Gastroesophageal sphincter (tissue), 4 donors: Measurements from ENCODE around the gene CYP4F12. TPM values are rescaled to one million over a fixed set of nuclear protein-coding genes. Genes with fewer than 3 reads are reported as not detected.

Experiments used
- ATAC-seq: fragments of 150-250 bp; one replicate; pipeline ENCODE4 v1.9.1; 2016; ENCODE audit warnings: mild to moderate bottlenecking, moderate library complexity
- H3K27ac ChIP-seq, 4 donors: fragments of 200-600 bp; sonication (generic) in 3 of 4; 1 replicate in 3 of 4; 2 replicates in 1 of 4; pipeline ENCODE4 v1.5.1; 2016 to 2019
- H3K27me3 ChIP-seq: fragments of 200-600 bp; sonication (generic); one replicate; pipeline ENCODE4 v1.5.1; 2019
- H3K36me3 ChIP-seq, 2 donors: fragments of 200-600 bp; sonication (generic); one replicate each; pipeline ENCODE4 v1.5.1; 2019; ENCODE audit warnings: control low read depth in 1 of 2
- H3K4me1 ChIP-seq, 3 donors: fragments of 200-600 bp; sonication (generic); 1 replicate in 2 of 3; 2 replicates in 1 of 3; pipeline ENCODE4 v1.5.1; 2016 to 2019; ENCODE audit warnings: control low read depth in 2 of 3
- H3K4me3 ChIP-seq, 2 donors: fragments of 200-600 bp; sonication (generic); one replicate each; pipeline ENCODE4 v1.5.1; 2019; ENCODE audit warnings: mild to moderate bottlenecking in 1 of 2, moderate library complexity in 1 of 2
- H3K9me3 ChIP-seq, 3 donors: fragments of 200-600 bp; sonication (generic); one replicate each; pipeline ENCODE4 v1.5.1; 2017 to 2019; ENCODE audit warnings: control low read depth in 2 of 3
- CTCF ChIP-seq, 4 experiments: fragments of 200-600 bp in 2 of 4; fragments of 450-650 bp in 2 of 4; sonication (generic) in 1 of 4; IDR thresholded peaks; one replicate each; pipeline ENCODE4 v1.5.1; 2017 to 2019; ENCODE audit warnings: antibody characterized with exemption in 4 of 4, mild to moderate bottlenecking in 2 of 4, moderate library complexity in 2 of 4
- EP300 ChIP-seq: sonication (generic); formaldehyde crosslinking; IDR thresholded peaks from one replicate; pipeline ENCODE4 v1.6.1; 2017; ENCODE audit warnings: antibody characterized with exemption, mild to moderate bottlenecking
- POLR2A ChIP-seq, 2 donors: fragments of 450-650 bp; IDR thresholded peaks; one replicate each; pipeline ENCODE4 v1.6.1; 2017; ENCODE audit warnings: antibody characterized with exemption in 2 of 2, mild to moderate bottlenecking in 2 of 2, moderate library complexity in 1 of 2
- POLR2AphosphoS5 ChIP-seq: sonication (generic); formaldehyde crosslinking; IDR thresholded peaks from one replicate; pipeline ENCODE4 v1.6.1; 2017; ENCODE audit warnings: antibody characterized with exemption
- WGBS, 2 donors: methylation state at CpG; one replicate each; pipeline ENCODE4 v1.1.5; 2018; ENCODE audit warnings: low coverage in 1 of 2; 5-methylcytosine and 5-hydroxymethylcytosine counted together
- total RNA-seq, 4 donors: library from RNA; depleted of rRNA; stranded (reverse); fragments of >200 nt; gene quantifications; one replicate each; pipeline ENCODE4 v1.1.0, GENCODE V29; 2016

CYP4F12 gene, protein sequence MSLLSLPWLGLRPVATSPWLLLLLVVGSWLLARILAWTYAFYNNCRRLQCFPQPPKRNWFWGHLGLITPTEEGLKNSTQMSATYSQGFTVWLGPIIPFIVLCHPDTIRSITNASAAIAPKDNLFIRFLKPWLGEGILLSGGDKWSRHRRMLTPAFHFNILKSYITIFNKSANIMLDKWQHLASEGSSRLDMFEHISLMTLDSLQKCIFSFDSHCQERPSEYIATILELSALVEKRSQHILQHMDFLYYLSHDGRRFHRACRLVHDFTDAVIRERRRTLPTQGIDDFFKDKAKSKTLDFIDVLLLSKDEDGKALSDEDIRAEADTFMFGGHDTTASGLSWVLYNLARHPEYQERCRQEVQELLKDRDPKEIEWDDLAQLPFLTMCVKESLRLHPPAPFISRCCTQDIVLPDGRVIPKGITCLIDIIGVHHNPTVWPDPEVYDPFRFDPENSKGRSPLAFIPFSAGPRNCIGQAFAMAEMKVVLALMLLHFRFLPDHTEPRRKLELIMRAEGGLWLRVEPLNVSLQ
- total RNA-seq, result 10 to 100 TPM in 1 of 4 donors, 1 to 10 TPM in 3; 5.1 to 14.1 (median 6.8) TPM

GRCh38 chr19:15672580-15673175 is at the start of gene CYP4F12:
Gene CYP4F12, plus strand, starts transcription at chr19:15673087. Its CDS starts 443 bp downstream, at chr19:15673530.
- no peaks in the 10 kb centered on the region for H3K9me3 ChIP-seq
- no peaks in the 10 kb centered on the region for H3K27me3 ChIP-seq
- H3K4me3 ChIP-seq, result peak within 1 kb of the TSS in 1 of 2 donors; percentile 18
- peaks cover 0 to 21% (median 9%) of the 10 kb centered on the region in 3 donors for H3K4me1 ChIP-seq
- ATAC-seq, result peak; percentile 91
- 0% methylated on average over 1 of the region's 6 CpGs; no CpG with 5 or more reads in 1 of the 2 donors for WGBS, 2 donors
- TF ChIP-seq POLR2A (IDR thresholded peaks at IDR 0.05) (no peak), EP300 (no peak), POLR2AphosphoS5 (peak; percentile 25), CTCF (IDR thresholded peaks at IDR 0.05) (no peak)
- H3K36me3 ChIP-seq, result no peaks in the 10 kb centered on the region
- H3K27ac ChIP-seq, result peak within 1 kb of the TSS in 3 of 4 donors; percentile 56 to 68 (median 64)

DNA sequence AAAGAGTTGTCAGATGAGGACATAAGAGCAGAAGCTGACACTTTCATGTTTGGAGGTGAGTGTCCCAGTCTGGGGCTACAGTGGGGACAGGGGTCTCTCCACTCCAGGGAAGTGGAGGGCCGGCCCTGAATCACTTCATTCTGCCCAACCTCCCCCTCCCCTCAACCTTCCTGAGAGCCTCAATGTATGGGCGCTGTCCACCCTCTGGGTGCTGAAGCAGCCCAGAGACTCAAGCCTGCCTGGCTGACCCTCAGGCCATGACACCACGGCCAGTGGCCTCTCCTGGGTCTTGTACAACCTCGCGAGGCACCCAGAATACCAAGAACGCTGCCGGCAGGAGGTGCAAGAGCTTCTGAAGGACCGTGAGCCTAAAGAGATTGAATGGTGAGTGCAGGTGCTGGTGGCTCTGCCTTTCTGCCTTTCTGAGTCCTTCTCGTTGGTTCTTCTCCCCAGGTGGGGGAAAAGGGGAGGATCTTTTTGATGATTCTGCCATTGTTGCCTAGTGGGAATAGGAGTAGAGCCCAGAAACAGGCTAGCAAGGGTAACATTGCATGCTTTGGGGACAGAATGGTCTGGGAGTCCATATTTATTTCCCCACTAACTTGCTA is 49.1 kb upstream of the CYP4F12 start:
- H3K4me3 ChIP-seq, result no peak overlapping the region
- no peak for TF ChIP-seq POLR2AphosphoS5
- no peak for TF ChIP-seq CTCF (IDR thresholded peaks at IDR 0.05)
- TF ChIP-seq POLR2A (IDR thresholded peaks at IDR 0.05), result no peak
- no peaks in the 10 kb centered on the region for H3K4me1 ChIP-seq
- WGBS, 2 donors, result no CpG with 5 or more reads among the region's 9 CpGs
- H3K9me3 ChIP-seq, result no peaks in the 10 kb centered on the region
- ATAC-seq, result no peak
- no peak overlapping the region for H3K27ac ChIP-seq
- H3K27me3 ChIP-seq, result peaks cover 66% of the 10 kb centered on the region
- no peaks in the 10 kb centered on the region for H3K36me3 ChIP-seq

DNA sequence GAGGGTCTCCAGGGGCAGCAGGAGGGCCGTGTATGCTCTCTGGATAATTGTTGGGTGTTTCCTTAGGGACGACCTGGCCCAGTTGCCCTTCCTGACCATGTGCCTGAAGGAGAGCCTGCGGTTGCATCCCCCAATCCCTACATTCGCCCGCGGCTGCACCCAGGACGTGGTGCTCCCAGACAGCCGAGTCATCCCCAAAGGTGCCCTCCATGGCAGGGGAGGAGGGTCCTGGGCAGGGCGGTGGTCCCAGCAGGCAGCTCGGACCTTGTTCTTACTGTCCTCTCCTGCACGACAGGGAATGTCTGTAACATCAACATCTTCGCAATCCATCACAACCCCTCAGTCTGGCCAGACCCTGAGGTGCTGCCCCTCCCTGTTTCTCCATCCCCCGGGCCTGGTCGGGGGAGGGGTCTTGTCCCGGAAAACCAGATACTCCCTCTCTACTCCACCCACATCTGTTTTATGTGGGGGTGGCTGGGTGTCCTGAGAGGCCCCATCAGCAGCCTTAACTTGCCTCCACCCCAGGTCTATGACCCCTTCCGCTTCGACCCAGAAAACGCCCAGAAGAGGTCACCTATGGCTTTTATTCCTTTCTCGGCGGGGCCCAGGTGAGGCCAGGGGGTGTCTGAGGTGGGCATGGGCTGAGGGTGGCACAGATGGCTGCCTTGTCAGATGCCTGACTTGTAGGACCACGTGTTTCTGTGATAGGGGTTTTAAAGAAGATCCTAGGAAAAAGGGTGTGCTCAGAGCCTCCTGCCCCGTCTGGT is 44.5 kb upstream of the CYP4F12 start:
- H3K9me3 ChIP-seq, result no peaks in the 10 kb centered on the region
- H3K27me3 ChIP-seq, result peaks cover 67% of the 10 kb centered on the region
- no peak for ATAC-seq
- no peak for TF ChIP-seq EP300
- TF ChIP-seq CTCF (IDR thresholded peaks at IDR 0.05), result no peak
- TF ChIP-seq POLR2A (IDR thresholded peaks at IDR 0.05), result no peak
- TF ChIP-seq POLR2AphosphoS5, result no peak
- no peak overlapping the region for H3K27ac ChIP-seq
- H3K4me1 ChIP-seq, result peaks cover 0 to 7% (median 0%) of the 10 kb centered on the region in 3 donors
- no peak overlapping the region for H3K4me3 ChIP-seq
- 56 to 64% methylated on average over 11 of the region's 22 CpGs for WGBS, 2 donors
- no peaks in the 10 kb centered on the region for H3K36me3 ChIP-seq

- Histone ChIP-seq H3K9me3 (no peaks in the 10 kb centered on the region), H3K4me3 (no peak overlapping the region), H3K4me1 (peaks cover 0 to 7% (median 0%) of the 10 kb centered on the region in 3 donors), H3K27me3 (peaks cover 60% of the 10 kb centered on the region), H3K36me3 (no peaks in the 10 kb centered on the region), H3K27ac (no peak overlapping the region)
- 0 to 5% methylated on average over 1 to 4 of the region's 25 CpGs for WGBS, 2 donors
- TF ChIP-seq POLR2AphosphoS5 (no peak), POLR2A (IDR thresholded peaks at IDR 0.05) (no peak), EP300 (no peak), CTCF (IDR thresholded peaks at IDR 0.05) (peak; percentile 91 to 98 (median 96))
- ATAC-seq, result peak; percentile 77
These were observed 43.6 kb upstream of the CYP4F12 start for GRCh38 chr19:15629003-15629880.
